GM19035 (cell line): ENCODE measurements around the gene ARHGAP18.
A peak's percentile ranks its signal among the peaks of the same experiment; 100 is the strongest.

Source experiments
- ATAC-seq: cut with Tn5 transposase; IDR thresholded peaks from one replicate; pipeline ENCODE4 v1.9.1; 2021; ENCODE audit not compliant: unreplicated experiment

Gene ARHGAP18

GRCh38 chr6:129623008-129623732 is 86.8 kb downstream of the ARHGAP18 start:
- peak; percentile 59 for ATAC-seq

- no peak for ATAC-seq
Observed at GRCh38 chr6:129621252-129621651, 88.7 kb downstream of the ARHGAP18 start.

DNA sequence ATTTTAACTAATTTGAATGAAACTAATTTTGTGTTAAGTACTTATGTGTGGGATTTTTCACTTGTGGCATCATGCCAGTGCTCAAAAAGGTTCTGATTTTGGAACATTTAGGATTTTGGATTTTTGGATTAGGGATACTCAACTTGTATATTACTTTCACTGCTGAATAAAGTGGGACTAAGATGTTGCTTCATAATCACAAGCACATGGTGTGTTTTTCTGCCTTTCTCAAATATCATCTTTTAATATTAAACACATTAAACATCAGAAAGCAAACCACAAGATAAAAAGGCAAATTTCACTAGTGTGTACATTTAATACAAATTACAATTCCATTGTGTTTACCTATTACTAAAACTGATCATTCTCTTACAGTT is 89.8 kb downstream of the ARHGAP18 start:
- ATAC-seq = no peak

DNA sequence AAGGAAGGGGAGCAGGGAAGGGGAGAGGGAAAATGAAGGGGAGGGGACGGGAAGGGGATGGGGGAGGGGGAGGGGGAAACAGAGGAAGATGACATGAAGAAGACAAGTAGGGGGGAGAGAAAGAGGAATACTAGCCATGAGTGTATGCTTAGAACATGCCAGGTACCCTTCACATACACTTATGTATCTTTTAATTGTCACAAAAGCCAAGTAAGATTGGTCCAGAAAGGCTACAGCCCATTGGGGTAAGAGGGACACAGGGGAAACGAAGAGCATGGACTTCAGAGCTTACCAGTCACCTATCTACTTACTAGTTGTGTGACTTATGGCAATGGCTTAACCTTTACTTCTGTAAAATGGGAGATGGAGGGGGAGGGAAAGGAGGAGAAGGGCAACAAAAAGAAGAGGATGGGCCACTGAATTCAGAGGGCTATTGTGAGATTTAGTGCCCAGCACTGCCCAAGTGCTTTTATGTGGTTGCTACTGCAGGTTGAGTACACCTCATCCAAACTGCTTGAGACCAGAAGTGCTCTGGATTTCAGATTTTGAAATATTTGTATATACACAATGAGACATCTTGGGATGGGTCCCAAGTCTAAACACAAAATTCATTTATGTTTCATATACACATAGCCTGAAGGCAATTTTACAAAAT is 90.3 kb downstream of the ARHGAP18 start:
- no peak for ATAC-seq

DNA sequence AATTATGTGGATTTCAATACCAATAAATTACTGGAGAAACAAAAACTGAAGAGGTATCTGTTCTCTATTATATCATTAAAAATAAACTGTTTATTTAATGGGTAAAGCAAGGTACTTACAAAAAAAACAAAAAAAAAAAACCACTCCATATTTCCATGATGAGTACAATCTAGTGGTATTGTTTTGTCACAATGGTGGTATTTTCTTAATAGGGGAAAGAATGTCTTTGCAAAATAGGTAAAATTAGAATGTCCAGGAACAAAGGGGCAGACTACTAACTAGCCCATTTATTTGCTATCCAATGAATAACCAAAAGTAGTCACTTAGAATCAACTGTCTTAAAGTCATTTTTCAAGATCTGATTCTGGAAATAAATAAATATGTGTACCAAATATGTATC is 92.0 kb downstream of the ARHGAP18 start:
- ATAC-seq = no peak

GRCh38 chr6:129615496-129615895 is 94.5 kb downstream of the ARHGAP18 start:
- ATAC-seq = no peak

DNA sequence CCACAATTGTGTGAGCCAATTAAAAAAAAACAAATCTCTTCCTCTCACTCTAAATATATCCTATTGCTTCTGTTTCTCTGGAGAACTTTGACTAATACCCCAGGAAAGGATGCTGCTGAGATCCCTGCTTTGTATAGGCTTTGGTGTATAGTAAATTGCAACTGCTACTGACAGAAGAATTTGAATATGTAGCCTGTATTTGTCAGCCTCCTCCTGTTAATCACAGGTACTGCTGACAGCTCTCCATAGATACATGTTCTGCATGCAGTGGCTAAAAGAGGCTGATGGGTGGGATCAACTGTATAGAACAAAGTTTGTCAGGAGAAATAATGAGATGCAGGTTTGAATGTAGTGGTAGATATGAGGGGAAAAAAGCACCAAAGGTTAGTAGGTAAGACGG is 95.0 kb downstream of the ARHGAP18 start:
- ATAC-seq = no peak

GRCh38 chr6:129614464-129614863 is 95.5 kb downstream of the ARHGAP18 start:
- ATAC-seq = no peak

- ATAC-seq = no peak
Observed at GRCh38 chr6:129612440-129612839, 97.5 kb downstream of the ARHGAP18 start.

GRCh38 chr6:129609635-129610034 is 100.3 kb downstream of the ARHGAP18 start:
- ATAC-seq = no peak

GRCh38 chr6:129608886-129609537 is 101.0 kb downstream of the ARHGAP18 start:
- ATAC-seq = no peak

GRCh38 chr6:129607581-129608186 is 102.3 kb downstream of the ARHGAP18 start:
- ATAC-seq = no peak

- ATAC-seq = no peak
Observed at GRCh38 chr6:129606664-129607063, 103.3 kb downstream of the ARHGAP18 start.

DNA sequence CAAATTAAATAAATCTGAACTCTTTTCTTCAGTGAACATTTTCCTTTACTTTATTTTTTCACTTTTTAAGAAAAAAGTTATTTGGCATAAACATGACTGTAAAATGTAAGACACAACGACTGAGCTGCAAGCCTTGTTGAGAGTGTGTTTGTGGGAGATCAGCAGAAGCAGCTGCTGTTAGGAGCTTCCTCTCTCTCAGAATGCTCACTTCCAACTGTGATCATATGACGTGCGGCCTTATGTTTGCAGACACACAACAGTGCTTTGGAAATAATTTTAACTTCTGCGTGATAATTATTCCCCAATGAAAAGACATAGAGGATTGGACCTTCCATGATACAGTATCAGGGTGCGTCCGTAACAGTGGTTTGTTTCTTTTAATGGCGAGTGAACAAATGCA is 104.0 kb downstream of the ARHGAP18 start:
- no peak for ATAC-seq

DNA sequence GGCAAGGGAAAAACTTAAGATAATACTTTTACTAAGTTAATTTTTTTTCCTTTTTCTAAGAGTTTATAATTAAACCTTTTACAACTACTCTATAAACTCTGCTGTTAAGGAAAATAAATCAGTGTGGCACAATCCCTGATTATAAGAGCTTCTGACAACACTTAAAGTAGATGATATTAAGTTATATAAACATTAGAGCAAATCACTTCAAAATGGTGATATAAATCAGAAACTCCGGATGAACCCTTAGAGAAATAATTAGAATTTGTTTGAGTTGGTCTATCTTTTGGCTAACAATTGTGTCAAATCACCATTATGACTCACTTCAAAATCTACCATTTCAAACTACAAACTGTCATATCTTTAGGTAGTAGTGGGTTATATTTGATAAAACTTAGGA is 104.9 kb downstream of the ARHGAP18 start:
- ATAC-seq = no peak

GRCh38 chr6:129604321-129604720 is 105.7 kb downstream of the ARHGAP18 start:
- ATAC-seq = no peak

GRCh38 chr6:129603741-129604140 is 106.2 kb downstream of the ARHGAP18 start:
- ATAC-seq = no peak

GRCh38 chr6:129601323-129601722 is 108.7 kb downstream of the ARHGAP18 start:
- ATAC-seq = no peak

GRCh38 chr6:129599467-129599866 is 110.5 kb downstream of the ARHGAP18 start:
- no peak for ATAC-seq

DNA sequence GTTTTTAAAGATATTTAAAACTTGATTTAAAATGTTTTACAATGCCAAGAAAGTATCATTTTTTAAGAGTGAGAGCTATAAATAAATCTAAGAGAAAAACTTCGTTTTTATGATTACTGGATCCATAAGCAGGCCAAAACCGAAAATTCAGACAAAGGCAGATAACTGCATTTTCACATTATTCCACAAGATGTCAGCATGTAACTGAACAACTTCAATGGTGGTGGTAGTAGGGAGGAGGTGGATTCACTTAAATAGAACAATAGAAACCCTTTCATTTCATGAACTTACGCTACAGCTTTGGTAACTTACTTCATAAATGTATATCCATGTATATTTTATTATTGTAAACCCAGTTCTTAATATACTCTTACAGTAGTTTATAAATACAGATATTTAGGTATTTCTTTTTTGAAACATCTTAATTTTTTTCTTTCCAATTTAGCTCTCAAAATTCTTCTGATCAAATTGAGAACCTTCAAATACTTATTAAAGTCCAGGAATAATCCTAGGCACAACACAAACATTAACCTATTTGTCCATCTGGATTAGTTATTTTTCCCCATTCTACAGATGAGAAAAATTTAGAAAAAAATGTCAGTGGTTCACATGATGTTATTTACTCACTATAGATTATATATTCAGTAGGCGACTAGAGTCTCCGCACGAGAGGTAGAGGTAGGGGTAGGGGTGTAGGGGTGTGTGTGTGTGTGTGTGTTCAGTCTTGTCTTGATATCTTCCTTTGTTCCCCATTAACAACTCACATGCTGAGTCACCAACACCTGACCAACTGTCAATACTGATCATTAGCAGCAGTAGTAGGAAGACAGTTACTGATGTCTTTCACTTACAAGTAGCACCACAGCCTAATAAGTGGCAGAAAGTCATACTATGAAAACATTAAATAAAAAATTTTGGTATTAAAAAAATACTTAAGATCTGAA is 111.5 kb downstream of the ARHGAP18 start:
- peak; percentile 74 for ATAC-seq
